ENCODE measurements around the gene UPK3A.
"Not testable (repeated sequence)": the region's sequence is repeated elsewhere in the genome, so short reads cannot be mapped to it uniquely, and the experiment has no call there.

The UPK3A gene

GRCh38 chr22:45285263-45286058, 712 bp downstream of the UPK3A start:
- no peak for DNase-seq

- DNase-seq: no peak
These were observed 2.3 kb downstream of the UPK3A start for GRCh38 chr22:45286854-45287551.

GRCh38 chr22:45290410-45290936, 5.7 kb downstream of the UPK3A start:
- peak; percentile 89 for DNase-seq

- no peak for DNase-seq
These were observed 6.5 kb downstream of the UPK3A start for GRCh38 chr22:45291061-45291930.

DNA sequence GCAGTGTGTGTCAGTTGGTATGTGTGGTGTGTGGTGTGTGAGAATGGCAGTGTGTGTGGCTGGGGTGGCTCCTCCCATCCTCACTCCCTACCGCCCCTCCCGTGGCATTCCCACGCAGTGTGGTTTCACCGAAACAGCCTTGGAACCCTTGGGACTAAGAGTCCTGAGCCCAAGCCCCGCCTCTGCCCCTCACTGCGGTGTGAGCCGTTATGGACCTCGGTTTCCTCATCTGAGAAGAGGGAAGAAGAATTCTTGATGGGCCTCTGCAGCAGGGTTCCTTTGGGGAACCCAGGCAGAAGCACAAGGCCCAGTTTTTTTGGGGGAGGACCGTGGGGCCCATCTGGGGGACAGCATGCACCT, 7.2 kb downstream of the UPK3A start:
- DNase-seq: no peak

- no peak for DNase-seq
These were observed 8.1 kb downstream of the UPK3A start for GRCh38 chr22:45292731-45293442.

DNA sequence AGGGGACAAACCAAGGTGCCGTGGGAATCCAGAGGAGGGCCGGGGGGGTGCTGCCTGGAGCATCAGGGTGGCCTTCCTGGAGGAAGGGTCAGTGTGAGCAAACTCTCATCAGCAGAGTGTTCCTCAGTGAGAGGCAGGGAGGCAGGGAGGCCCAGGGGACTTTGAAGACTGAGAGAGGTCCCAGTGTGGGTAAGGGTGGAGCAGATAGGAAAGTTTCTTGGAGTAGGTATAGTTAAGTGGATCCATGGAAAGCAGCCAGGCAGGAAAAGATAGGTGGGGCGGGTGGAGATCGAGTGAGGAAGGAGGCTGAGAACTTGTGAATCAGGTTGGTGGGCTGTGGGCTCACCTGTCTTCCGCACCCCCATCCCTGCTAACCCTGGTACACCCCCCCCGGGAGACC, 9.3 kb downstream of the UPK3A start:
- DNase-seq: no peak

DNA sequence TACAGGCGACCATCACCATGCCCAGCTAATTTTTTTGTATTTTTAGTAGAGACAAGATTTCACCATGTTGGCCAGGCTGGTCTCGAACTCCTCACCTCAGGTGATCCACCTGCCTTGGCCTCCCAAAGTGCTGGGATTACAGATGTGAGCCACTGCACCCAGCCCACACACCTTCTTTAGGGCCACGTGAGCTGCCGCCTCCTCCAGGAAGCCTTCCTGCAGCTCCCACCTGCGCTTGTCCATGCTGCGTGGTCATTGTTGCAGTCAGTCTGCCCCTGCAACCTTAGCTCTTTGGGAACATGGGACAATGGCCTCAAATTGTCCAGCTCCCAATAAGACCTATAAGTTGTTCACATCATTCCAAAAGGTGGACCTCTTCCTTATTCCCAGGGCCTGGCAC, 10.3 kb downstream of the UPK3A start:
- not testable (repeated sequence) for DNase-seq

DNA sequence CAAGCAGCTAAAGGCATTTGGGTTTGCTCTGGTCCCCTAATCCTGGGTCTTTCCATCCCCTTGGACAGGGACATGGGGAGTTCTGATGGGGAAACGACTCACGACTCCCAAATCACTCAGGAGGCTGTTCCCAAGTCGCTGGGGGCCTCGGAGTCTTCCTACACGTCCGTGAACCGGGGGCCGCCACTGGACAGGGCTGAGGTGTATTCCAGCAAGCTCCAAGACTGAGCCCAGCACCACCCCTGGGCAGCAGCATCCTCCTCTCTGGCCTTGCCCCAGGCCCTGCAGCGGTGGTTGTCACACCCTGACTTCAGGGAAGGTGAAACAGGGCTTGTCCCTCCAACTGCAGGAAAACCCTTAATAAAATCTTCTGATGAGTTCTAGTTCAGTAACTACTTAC, 10.7 kb downstream of the UPK3A start:
- no peak for DNase-seq

DNA sequence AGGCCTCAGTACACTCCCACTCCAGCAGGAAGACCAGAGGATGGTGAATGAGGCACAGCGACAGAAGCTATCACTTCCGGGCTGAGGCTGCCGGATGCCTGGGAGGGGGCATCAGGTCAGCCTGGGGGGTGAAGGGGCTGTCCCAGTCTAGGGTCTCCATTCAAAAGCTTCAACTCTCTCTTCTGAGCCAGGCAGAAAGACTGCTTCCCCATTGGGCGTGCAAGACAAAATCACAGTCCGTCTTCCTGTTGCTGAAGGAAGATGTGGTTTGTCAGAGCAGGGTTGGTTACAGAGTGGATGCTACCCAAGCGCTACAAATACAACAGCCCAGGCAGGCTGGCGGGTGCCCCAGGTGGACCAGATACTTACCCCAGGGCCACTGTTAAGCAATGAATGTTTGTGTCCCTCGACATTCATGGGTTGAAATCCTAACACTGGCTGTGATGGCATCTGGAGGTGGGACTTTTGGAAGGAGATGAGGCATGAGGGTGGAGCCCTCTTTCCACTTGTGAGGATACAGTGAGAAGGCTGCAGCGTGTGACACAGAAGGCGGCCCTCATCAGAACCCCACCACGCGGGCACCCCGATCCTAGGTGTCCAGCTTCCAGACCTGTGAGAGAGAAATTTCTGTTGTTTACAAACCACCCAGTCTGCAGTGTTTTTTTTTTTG, 12.0 kb downstream of the UPK3A start:
- DNase-seq: no peak

DNA sequence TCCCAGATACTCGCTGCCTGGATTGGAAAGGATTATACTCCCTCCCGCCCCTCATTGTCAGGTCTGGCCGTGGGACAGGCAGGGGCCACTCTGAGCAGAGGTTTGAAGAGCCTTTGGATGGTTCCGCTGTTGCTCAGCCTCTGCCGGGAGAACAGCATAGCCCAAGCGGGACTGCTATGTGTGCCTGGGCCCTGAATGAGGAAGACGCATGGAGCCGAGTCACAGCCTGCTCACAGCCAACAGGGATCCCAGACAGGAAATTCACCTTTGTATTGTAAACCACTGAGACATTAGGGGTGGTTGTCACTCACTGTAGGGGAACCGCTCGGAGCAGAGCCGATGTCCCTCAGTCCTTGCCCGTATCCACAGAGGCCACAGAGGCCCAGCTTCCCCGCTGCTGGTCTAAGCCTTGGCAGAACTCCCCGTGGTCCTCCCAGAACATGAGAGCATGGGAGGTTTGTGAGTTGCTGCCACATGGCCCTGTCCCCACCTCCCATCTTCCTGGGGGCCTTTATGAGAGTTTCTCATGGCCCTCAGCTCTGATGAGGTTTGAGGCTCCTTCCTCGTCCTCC, 14.3 kb downstream of the UPK3A start:
- no peak for DNase-seq

DNA sequence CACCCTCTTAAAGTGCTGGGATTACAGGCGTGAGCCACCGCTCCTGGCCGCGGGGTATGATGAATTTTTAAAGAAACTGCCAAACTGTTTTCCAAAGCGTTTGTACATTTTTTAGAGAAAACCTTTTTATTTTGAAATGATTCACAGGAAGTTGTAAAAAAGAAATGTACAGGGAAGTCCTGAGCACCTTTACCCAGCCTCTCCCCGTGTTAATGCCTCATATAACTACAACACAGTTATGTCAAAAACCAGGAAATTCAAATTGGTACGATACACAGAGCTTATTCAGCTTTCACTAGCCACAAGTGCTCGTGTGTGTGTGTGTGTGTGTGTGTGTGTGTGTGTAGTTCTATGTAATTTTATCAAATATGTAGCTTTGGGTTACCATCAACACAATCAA, 18.0 kb downstream of the UPK3A start:
- no peak for DNase-seq

DNA sequence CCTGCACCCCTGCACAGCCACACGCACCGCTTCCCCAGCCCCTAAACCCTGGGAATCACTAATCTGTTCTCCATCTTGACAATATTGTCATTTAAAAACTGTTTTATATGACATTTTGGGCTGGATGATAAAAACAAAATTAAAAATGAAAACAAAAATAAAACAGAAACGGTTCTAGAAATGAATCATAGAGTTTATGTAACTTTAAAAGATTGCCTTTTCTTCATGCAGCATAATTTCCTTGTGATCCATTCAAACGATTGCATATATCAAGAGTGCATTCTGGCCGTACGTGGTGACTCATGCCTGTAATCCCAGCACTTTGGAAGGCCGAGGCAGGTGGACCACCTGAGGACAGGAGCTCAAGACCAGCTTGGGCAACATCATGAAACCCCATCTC, 18.4 kb downstream of the UPK3A start:
- no peak for DNase-seq

DNA sequence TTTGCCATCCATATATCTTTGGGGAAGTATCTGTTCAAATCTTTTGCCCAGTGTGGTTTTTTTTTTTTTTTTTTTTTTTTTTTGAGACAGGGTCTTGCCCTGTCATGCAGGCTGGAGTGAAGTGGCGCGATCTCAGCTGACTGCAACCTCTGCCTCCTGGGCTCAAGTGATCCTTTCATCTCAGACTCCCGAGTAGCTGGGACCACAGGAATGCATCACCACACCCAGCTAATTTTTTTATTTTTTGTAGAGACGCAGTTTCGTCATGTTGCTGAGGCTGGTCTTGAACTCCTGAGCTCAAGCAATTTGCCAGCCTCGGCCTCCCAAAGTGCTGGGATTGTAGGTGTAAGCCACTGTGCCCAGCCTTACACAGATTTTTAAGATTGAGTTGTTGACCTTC, 20.2 kb downstream of the UPK3A start:
- DNase-seq: peak; percentile 20

GRCh38 chr22:45305456-45306075, 20.8 kb downstream of the UPK3A start:
- DNase-seq: no peak

- DNase-seq: no peak
These were observed 21.4 kb downstream of the UPK3A start for GRCh38 chr22:45306139-45306538.

- DNase-seq: no peak
These were observed 23.7 kb downstream of the UPK3A start for GRCh38 chr22:45308391-45308956.

GRCh38 chr22:45308957-45309421, 24.2 kb downstream of the UPK3A start:
- no peak for DNase-seq

DNA sequence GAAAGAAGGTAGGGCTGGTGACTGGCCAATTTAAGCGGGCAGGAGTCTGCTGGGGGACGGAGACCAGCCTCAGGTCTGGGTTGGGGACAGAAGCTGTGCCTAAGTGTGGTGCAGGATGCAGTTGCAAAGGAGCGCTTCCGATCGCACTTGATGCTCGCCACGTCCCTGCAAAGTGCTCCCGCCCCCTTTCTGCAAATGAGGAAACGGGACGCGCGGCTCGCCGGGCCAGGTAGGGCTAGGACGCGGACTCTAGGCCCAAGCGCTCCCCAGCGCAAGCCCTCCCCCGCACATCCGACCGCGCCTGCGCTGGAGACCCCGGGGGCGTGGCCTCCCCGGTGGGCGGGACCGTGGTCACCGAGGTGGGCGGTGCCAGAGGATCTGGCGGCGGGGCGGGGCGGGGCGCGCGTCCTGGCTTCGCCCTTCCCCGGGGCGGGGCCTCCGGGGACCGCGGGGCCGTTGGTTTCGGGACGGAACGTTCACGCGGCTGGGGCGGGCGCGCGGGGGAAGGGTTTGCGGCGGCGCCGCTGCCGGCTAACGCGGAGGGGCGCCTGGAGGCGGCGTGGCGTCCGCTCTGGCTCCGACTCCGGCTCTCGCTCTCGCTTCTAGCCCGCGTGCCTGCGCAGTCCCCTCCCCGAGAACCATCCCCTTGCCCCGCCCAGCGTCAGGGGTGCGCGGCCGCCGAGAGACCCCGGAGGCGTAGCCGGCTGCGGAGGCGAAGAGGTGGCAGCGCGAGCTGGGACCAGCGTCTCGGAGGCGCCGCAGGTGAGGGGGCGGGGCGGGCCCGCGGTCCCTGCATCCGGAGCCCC, 24.9 kb downstream of the UPK3A start, which contains the start of gene FAM118A:
FAM118A (plus strand) TSS at position 513 of the 806 bp plus-strand sequence. CDS start 12,446 bp downstream, outside the sequence.
- DNase-seq: peak; percentile 87

Data from fibroblast of skin of back (primary cell).